GM18499 (cell line): ENCODE results near the gene KCNH5.
"Not testable (repeated sequence)": the region's sequence is repeated elsewhere in the genome, so short reads cannot be mapped to it uniquely, and the experiment has no call there.

Experiments used
- ATAC-seq: cut with Tn5 transposase; IDR thresholded peaks from one replicate; pipeline ENCODE4 v1.9.1; 2021; ENCODE audit warnings: moderate number of reproducible peaks; ENCODE audit not compliant: insufficient read depth, unreplicated experiment

The KCNH5 gene

DNA sequence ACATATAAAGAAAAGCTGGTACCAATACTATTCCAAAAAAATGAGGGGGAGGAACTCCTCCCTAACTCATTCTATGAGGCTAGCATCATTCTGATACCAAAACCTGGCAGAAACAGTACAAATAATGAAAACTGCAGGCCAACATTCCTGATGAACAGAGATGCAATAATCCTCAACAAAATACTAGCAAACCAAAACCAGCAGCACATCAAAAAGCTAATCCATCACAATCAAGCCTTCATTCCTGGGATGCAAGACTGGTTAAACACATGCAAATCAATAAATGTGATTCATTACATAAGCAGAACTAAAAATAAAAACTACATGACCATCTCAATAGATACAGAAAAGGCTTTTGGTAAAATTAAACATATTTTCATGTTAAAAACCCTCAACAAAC, 281.3 kb downstream of the KCNH5 start:
- no peak for ATAC-seq

- ATAC-seq: no peak
These were observed 285.5 kb downstream of the KCNH5 start for GRCh38 chr14:62759796-62760195.

- ATAC-seq: not testable (repeated sequence)
These were observed 298.4 kb downstream of the KCNH5 start for GRCh38 chr14:62746881-62747280.

GRCh38 chr14:62745496-62745895, 299.8 kb downstream of the KCNH5 start:
- ATAC-seq: no peak

- no peak for ATAC-seq
These were observed 301.7 kb downstream of the KCNH5 start for GRCh38 chr14:62743560-62743959.

DNA sequence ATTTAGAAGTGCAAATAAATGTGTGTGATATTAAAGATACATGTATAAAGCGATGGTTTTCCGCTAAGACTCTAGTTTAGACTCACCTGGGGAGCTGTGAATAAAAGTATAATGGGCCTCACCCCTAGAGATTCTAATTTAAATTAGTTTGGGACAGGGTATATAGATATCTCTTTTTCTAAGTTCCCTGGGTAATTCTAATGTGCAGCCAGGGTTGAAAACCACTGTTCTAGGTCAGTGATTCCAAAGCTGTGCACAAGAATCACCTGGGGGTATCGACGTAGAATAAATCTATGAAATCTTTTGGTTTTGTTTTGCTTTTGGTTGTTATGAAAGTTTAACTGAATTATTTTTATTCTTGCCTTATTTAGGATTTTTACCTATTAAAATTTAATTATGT, 302.1 kb downstream of the KCNH5 start:
- ATAC-seq: no peak

DNA sequence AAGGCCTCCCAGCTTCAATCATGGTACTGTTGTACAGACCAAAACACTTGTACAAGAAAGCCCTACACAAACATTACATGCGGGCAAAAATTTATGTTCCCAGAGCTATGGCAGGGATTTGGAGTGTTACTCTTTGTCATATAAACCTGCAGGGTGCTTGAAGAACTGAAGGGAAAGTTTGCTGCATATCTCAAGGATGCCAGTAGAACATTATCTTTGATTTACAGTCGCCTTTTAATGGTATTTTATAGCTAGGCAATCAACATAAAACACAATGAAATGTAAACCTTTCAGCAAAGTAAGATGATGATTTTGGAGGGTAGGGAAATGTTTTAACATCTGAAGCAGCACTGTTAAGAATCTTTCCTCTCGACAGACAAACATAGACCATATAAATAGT, 305.6 kb downstream of the KCNH5 start:
- ATAC-seq: no peak

GRCh38 chr14:62736048-62737043, 308.9 kb downstream of the KCNH5 start:
- ATAC-seq: no peak

DNA sequence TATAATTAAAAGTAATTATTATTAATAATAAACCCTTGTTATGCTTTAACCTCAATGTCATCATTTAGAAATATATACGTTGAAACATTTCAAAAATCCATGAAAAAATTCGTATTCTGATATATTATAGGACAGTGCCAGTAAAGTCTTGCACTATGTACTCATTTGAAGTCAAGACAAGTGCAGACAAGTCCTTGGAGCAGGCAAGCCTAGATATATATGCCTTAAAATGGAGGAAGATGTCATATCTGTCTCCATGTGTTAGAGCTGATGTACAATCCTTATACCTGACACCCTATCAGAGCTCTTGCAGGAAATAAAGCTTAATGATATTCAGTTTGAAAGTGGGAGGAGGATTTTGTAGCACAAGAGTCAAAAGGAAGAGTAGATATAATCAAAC, 310.4 kb downstream of the KCNH5 start:
- no peak for ATAC-seq

DNA sequence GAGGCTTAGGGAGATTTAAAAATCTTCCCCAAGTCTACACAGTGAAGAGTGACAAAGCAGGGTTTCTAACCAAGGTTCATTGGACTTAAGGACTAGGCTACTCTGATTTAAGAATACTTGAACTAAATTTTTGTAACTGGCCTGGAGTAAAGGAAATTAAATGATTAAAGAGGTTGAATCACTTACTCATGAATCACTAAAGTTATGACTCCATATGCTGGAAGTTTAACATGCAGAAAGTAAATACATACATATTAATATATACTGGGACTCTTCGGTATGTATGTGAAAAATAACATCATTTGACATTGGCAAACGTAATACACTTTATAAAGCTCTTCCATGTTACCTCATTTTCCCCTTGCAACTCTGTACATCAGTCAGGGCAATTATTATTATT, 322.9 kb downstream of the KCNH5 start:
- no peak for ATAC-seq

DNA sequence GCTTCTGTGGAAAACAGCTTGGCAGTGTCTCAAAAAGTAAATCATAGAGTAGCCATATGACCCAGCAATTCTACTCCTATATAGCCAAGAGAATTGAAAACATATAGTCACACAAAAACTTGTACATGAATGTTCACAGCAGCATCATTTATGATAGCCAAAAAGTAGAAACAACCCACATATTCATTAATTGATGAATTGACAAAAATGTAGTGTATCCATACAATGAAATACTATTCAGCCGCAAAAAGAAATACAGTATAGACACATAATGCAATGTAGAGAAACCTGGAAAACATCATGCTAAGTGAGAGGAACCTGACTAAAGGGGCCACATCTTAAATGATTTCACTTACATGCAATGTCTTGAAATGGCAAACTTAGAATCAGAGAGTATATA, 326.6 kb downstream of the KCNH5 start:
- ATAC-seq: no peak

DNA sequence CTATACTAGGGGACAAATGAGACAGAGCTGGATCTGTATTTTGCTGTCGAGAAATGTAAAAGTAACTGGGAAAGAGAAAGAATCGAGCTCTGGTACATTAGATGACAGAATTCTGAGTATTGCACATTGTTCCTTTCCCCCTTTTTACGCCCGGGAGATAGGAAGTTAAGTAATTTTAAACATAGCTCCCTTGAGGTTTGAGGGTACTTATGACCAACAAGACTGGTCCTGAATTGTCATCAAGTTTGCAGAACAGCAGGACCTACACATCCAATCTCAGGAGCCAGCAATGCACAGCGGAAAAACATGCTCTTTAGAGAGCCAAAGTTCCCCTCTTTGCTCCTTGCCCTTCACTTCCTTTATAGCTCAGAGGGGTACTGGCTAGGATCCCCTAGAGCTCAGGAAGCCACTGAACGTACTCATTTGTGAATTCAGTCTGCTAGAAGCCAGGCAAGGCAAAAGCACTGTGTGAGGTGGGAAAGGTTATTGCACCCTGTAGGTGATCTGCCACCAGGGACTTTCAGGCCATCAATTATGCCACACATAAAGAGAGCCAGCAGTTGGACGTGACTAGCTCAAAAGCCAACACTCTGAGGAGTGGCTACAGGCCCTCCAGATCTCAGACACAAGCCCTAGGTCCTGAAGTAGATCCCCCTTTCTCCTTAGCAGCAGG, 333.8 kb downstream of the KCNH5 start:
- no peak for ATAC-seq

- no peak for ATAC-seq
These were observed 334.4 kb downstream of the KCNH5 start for GRCh38 chr14:62710811-62711210.

DNA sequence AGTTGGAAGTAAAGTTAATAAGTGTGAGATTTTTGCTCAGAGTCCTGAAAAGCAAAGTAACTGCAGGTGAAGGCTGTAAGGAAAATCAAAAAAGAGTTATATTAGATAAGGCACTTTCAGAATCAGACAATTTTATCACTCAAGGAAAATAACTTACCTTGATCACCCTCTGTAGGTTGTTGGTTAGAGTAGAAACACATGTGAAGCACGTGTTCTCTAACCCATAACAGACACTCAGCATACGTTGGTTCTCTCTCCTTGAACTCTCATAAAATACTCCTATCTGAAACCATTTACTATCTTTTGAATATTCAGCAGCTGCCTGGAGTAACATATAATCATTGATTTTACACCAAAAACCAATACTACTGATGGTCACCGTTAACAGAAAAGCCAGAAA, 335.5 kb downstream of the KCNH5 start:
- ATAC-seq: no peak

DNA sequence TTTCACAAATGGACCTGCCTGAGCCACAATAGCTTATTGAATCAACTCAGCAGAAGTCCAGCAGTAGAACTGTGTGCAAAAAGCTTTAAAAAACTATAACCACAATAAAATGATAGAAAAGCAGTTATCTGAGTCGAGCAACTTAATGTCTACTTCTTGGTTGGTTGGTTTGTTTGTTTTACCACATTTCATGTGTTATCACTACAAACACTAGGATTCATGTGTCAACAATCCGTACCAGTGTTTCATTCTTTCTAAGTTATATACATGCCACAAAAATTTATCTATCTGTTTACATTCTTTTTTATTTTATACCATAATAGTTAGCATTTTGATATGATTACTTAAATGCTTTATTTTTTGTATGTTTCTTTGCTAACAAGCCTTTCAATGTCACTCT, 339.0 kb downstream of the KCNH5 start:
- ATAC-seq: no peak

- no peak for ATAC-seq
These were observed 347.8 kb downstream of the KCNH5 start for GRCh38 chr14:62697461-62697860.

DNA sequence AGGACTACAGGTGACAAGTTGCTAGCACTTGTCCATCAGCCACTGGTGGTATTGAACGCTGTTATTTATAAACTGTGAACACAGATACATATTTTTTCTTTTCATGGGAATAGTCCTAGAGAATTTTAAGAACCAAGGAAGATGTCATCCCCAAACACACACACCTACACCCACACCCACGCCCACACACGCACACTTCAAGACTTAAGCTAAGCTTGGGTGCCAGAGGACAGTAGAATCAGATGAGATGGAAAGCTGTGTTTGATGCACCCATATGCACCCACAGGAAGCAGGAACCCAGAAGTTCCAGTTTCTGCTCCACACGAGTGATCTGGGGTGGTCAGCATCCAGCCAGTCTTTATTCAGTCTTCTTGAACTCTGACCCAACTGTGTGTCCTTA, 348.3 kb downstream of the KCNH5 start:
- no peak for ATAC-seq

DNA sequence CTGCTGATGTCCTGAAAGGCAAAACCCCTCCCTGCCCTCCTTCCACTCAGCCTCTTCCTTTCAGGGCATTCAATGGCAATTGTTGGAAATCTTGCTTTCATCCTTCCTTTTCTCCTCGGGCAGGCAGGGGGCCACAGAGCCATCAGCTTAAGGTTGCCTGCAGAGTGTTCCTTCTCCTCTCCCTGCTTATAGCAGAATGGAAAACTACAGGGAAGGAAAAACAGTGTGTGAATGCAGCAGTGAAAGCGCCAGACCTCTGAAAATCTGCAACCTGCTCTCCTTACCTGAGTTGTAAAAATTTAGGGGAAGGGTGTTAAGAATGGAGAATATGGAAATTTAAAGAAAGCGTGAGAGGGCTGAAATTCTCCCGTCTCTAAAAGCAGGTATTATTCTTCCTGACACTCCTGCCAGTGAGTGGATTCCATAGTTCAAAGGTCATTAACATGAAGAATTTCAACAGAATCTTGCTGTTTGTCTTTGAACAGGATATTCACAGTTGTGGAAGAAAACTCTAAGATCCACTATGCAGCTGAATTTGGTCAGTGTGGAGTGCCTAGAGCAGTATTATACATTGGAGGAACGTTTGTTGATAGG, 348.8 kb downstream of the KCNH5 start:
- ATAC-seq: no peak

DNA sequence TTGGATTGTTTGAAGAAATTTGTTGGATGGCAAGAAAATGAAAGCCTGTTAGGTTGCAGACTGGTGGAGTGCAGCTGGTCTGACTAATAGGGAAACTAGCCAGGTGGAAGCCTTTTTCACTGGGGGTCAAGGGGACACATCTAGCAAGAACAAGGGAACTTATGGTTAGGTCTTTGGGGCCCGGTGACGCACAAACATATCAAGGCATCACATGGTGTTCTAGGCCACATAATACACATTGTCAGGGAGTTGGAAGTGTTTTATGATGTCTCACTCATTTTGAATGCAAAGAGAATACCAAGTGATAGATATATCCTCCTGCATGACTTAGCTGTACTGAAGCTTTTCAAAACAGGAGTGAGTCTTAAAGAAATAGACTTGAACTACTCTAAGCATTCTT, 351.2 kb downstream of the KCNH5 start:
- ATAC-seq: no peak

- no peak for ATAC-seq
These were observed 352.7 kb downstream of the KCNH5 start for GRCh38 chr14:62692490-62693106.
